MM.1S (cell line): Measurements from ENCODE around the gene WDFY4.

ENCODE experiments used
- EZH2 ChIP-seq: fragments of 300-600 bp; sonication (generic); optimal IDR thresholded peaks from 2 replicates; pipeline ENCODE3; 2017; ENCODE audit warnings: low read depth, mild to moderate bottlenecking, antibody characterized with exemption, low read length, mixed read lengths
- EZH2phosphoT487 ChIP-seq: fragments of 300-600 bp; sonication (generic); IDR thresholded peaks from 2 replicates; pipeline ENCODE4 v1.6.1; 2018; ENCODE audit warnings: antibody characterized with exemption, low read length
- TF ChIP-seq, protein P1 (sequence below): fragments of 300-600 bp; sonication (generic); IDR thresholded peaks from 2 replicates; pipeline ENCODE4 v1.5.1; 2016; ENCODE audit warnings: antibody characterized with exemption, low read length, mixed read lengths

DNA sequence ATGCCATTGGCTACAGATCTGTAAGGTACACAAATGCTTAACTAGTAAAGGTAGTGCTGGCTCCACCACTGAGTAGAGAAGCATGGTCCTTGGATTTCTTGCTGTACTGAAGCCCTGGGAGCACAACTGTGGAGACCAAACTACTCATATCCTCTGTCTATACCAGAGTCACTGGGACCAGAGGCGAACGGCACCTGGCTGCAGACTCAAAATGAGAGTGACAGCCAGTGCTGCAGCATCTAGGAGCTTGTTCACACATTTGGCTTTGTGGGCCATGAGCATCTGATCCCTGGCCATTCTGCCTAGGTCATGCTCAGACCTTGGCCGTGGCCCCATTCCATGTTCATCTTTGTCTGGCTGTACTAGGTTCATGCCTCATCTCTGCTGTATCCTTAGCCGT lies 223.1 kb downstream of the WDFY4 start:
- TF ChIP-seq, protein P1, sequence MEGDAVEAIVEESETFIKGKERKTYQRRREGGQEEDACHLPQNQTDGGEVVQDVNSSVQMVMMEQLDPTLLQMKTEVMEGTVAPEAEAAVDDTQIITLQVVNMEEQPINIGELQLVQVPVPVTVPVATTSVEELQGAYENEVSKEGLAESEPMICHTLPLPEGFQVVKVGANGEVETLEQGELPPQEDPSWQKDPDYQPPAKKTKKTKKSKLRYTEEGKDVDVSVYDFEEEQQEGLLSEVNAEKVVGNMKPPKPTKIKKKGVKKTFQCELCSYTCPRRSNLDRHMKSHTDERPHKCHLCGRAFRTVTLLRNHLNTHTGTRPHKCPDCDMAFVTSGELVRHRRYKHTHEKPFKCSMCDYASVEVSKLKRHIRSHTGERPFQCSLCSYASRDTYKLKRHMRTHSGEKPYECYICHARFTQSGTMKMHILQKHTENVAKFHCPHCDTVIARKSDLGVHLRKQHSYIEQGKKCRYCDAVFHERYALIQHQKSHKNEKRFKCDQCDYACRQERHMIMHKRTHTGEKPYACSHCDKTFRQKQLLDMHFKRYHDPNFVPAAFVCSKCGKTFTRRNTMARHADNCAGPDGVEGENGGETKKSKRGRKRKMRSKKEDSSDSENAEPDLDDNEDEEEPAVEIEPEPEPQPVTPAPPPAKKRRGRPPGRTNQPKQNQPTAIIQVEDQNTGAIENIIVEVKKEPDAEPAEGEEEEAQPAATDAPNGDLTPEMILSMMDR: no peak
- no peak for TF ChIP-seq EZH2
- TF ChIP-seq EZH2phosphoT487: no peak
